Measurements from ENCODE around the gene SND1.

DNA sequence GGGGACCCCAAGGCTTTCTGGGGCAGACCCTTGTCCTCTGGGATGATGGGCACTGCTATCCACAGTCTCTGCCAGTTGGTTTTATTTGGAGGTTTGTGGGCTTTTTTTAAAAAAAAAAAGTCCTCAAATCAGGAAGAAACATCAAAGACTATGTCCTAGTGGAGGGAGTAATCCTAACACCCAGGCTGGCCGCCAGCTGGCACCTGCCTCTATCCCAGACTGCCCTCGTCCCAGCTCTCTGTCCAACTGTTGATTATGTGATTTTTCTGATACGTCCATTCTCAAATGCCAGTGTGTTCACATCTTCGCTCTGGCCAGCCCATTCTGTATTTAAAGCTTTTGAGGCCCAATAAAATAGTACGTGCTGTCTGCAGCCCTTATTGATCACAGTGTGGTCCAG lies 440.2 kb downstream of the SND1 start:
- TF ChIP-seq, protein P1, sequence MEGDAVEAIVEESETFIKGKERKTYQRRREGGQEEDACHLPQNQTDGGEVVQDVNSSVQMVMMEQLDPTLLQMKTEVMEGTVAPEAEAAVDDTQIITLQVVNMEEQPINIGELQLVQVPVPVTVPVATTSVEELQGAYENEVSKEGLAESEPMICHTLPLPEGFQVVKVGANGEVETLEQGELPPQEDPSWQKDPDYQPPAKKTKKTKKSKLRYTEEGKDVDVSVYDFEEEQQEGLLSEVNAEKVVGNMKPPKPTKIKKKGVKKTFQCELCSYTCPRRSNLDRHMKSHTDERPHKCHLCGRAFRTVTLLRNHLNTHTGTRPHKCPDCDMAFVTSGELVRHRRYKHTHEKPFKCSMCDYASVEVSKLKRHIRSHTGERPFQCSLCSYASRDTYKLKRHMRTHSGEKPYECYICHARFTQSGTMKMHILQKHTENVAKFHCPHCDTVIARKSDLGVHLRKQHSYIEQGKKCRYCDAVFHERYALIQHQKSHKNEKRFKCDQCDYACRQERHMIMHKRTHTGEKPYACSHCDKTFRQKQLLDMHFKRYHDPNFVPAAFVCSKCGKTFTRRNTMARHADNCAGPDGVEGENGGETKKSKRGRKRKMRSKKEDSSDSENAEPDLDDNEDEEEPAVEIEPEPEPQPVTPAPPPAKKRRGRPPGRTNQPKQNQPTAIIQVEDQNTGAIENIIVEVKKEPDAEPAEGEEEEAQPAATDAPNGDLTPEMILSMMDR (IDR thresholded peaks at IDR 0.05; ENCODE audit: low read depth, low read length, missing input control) = no peak
- TF ChIP-seq, protein P2, sequence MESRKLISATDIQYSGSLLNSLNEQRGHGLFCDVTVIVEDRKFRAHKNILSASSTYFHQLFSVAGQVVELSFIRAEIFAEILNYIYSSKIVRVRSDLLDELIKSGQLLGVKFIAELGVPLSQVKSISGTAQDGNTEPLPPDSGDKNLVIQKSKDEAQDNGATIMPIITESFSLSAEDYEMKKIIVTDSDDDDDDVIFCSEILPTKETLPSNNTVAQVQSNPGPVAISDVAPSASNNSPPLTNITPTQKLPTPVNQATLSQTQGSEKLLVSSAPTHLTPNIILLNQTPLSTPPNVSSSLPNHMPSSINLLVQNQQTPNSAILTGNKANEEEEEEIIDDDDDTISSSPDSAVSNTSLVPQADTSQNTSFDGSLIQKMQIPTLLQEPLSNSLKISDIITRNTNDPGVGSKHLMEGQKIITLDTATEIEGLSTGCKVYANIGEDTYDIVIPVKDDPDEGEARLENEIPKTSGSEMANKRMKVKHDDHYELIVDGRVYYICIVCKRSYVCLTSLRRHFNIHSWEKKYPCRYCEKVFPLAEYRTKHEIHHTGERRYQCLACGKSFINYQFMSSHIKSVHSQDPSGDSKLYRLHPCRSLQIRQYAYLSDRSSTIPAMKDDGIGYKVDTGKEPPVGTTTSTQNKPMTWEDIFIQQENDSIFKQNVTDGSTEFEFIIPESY (IDR thresholded peaks at IDR 0.05) = no peak
- TF ChIP-seq FOXA2 (IDR thresholded peaks at IDR 0.05) = no peak
- TF ChIP-seq, protein P3, sequence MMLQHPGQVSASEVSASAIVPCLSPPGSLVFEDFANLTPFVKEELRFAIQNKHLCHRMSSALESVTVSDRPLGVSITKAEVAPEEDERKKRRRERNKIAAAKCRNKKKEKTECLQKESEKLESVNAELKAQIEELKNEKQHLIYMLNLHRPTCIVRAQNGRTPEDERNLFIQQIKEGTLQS (IDR thresholded peaks at IDR 0.05) = no peak
- TF ChIP-seq RAD21 (IDR thresholded peaks at IDR 0.05) = no peak
- TF ChIP-seq, protein P4, sequence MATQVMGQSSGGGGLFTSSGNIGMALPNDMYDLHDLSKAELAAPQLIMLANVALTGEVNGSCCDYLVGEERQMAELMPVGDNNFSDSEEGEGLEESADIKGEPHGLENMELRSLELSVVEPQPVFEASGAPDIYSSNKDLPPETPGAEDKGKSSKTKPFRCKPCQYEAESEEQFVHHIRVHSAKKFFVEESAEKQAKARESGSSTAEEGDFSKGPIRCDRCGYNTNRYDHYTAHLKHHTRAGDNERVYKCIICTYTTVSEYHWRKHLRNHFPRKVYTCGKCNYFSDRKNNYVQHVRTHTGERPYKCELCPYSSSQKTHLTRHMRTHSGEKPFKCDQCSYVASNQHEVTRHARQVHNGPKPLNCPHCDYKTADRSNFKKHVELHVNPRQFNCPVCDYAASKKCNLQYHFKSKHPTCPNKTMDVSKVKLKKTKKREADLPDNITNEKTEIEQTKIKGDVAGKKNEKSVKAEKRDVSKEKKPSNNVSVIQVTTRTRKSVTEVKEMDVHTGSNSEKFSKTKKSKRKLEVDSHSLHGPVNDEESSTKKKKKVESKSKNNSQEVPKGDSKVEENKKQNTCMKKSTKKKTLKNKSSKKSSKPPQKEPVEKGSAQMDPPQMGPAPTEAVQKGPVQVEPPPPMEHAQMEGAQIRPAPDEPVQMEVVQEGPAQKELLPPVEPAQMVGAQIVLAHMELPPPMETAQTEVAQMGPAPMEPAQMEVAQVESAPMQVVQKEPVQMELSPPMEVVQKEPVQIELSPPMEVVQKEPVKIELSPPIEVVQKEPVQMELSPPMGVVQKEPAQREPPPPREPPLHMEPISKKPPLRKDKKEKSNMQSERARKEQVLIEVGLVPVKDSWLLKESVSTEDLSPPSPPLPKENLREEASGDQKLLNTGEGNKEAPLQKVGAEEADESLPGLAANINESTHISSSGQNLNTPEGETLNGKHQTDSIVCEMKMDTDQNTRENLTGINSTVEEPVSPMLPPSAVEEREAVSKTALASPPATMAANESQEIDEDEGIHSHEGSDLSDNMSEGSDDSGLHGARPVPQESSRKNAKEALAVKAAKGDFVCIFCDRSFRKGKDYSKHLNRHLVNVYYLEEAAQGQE (IDR thresholded peaks at IDR 0.05) = no peak
- no peak for TF ChIP-seq TAF1 (conservative IDR thresholded peaks at IDR 0.05)
- TF ChIP-seq YY1 (IDR thresholded peaks at IDR 0.05) = no peak
- TF ChIP-seq, protein P5, sequence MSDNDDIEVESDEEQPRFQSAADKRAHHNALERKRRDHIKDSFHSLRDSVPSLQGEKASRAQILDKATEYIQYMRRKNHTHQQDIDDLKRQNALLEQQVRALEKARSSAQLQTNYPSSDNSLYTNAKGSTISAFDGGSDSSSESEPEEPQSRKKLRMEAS (IDR thresholded peaks at IDR 0.05) = no peak
- TF ChIP-seq EGR1 (IDR thresholded peaks at IDR 0.05; ENCODE audit: low read depth in 2 of 2) = no peak

All from liver (tissue), 3 donors.